Forelimb muscle (tissue), 1 donor: ENCODE measurements around the gene KCNIP3. TPM values are rescaled to one million over a fixed set of nuclear protein-coding genes. Genes with fewer than 3 reads are reported as not detected.
A peak's percentile ranks its signal among the peaks of the same experiment; 100 is the strongest.
"Not testable (repeated sequence)": the region's sequence is repeated elsewhere in the genome, so short reads cannot be mapped to it uniquely, and the experiment has no call there.

ENCODE experiments used
- DNase-seq: peaks from one replicate; pipeline ENCODE4 v3.0.0-alpha.2; 2013; ENCODE audit warnings: low read depth
- polyA plus RNA-seq: library from polyadenylated mRNA; unstranded; fragments of 120-200 nt; gene quantifications from one replicate; pipeline ENCODE4 v1.2.1, GENCODE V29; 2013; ENCODE audit not compliant: insufficient read length

KCNIP3 gene
- polyA plus RNA-seq, 1 donor, result 7.9 TPM

- not testable (repeated sequence) for DNase-seq
Measured at GRCh38 chr2:95403204-95403721, 106.1 kb downstream of the KCNIP3 start.

GRCh38 chr2:95403824-95404223 lies 106.7 kb downstream of the KCNIP3 start:
- DNase-seq, result not testable (repeated sequence)

GRCh38 chr2:95404676-95405075 lies 107.5 kb downstream of the KCNIP3 start:
- not testable (repeated sequence) for DNase-seq

GRCh38 chr2:95411239-95411638 lies 114.1 kb downstream of the KCNIP3 start:
- not testable (repeated sequence) for DNase-seq

GRCh38 chr2:95414015-95414594 lies 117.0 kb downstream of the KCNIP3 start:
- DNase-seq, result peak; percentile 29

GRCh38 chr2:95415138-95415537 lies 118.0 kb downstream of the KCNIP3 start:
- DNase-seq, result not testable (repeated sequence)

- DNase-seq, result not testable (repeated sequence)
Measured at GRCh38 chr2:95415561-95415960, 118.4 kb downstream of the KCNIP3 start.

- DNase-seq, result not testable (repeated sequence)
Measured at GRCh38 chr2:95427196-95427867, 130.2 kb downstream of the KCNIP3 start.

- DNase-seq, result not testable (repeated sequence)
Measured at GRCh38 chr2:95429748-95430467, 132.8 kb downstream of the KCNIP3 start.

GRCh38 chr2:95433373-95433772 lies 136.2 kb downstream of the KCNIP3 start:
- not testable (repeated sequence) for DNase-seq

- not testable (repeated sequence) for DNase-seq
Measured at GRCh38 chr2:95433973-95434372, 136.8 kb downstream of the KCNIP3 start.

- not testable (repeated sequence) for DNase-seq
Measured at GRCh38 chr2:95434507-95435076, 137.4 kb downstream of the KCNIP3 start.

GRCh38 chr2:95435162-95435871 lies 138.2 kb downstream of the KCNIP3 start:
- not testable (repeated sequence) for DNase-seq

Other genes starting within 250 kb of the KCNIP3 start
- gene MRPS5, start 175.5 kb upstream of the KCNIP3 start, polyA plus RNA-seq, result 67.5 TPM
- gene ZNF514, start 137.5 kb upstream of the KCNIP3 start, polyA plus RNA-seq, result 21.0 TPM
- 4.9 TPM for gene ZNF2, start 131.5 kb upstream of the KCNIP3 start, polyA plus RNA-seq
- gene ZNF892, start 89.8 kb upstream of the KCNIP3 start, polyA plus RNA-seq, result 2.0 TPM
- 1.5 TPM for gene PROM2, start 22.9 kb upstream of the KCNIP3 start, polyA plus RNA-seq
- gene FAHD2A, start 105.4 kb downstream of the KCNIP3 start, polyA plus RNA-seq, result 20.3 TPM
- not detected for gene TRIM43B, start 187.4 kb downstream of the KCNIP3 start, polyA plus RNA-seq